HG02943 (cell line): ENCODE measurements around the gene EMC1.
"Not testable (repeated sequence)": the region's sequence is repeated elsewhere in the genome, so short reads cannot be mapped to it uniquely, and the experiment has no call there.

Source experiments
- ATAC-seq: cut with Tn5 transposase; IDR thresholded peaks from one replicate; pipeline ENCODE4 v1.9.1; 2021; ENCODE audit warnings: mild to moderate bottlenecking, low read depth, moderate library complexity; ENCODE audit not compliant: unreplicated experiment

Gene EMC1

DNA sequence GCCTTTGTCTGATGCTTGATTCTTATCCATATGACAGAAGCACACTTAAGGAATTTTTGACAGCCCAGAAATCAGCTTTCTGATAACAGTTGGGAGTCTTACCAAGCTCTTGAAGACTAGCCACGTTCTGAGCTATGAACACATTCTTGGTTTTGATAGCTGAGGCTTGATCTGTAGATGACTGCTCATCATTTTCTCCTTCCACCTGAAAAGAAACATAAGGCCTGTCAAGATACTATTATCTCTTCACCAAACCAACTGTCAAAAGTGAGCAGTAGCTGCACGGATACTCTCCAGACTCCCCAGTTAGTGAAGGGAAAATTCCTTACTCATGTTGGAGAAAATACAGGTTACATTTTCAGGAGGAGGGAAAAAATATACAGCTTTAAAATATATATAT, 53.5 kb downstream of the EMC1 start:
- no peak for ATAC-seq

DNA sequence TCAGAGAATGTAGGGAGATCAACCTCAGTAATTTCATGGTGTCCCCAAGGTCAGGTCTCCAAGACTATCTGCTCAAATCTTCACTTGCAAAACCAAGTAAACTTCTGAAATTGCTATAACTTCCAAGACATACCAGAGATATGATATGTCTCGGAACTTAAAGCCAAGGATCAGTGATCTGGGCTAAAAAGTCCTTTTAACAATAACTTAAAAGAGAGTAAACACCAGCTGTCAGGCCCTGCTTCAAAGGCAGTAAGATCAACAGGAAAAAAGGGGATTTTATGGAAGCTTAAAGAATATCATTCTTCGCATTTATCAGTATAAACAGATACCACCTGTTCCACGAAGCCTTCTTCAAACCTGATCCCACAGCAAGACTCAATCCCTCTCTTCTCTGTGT, 55.0 kb downstream of the EMC1 start:
- no peak for ATAC-seq

DNA sequence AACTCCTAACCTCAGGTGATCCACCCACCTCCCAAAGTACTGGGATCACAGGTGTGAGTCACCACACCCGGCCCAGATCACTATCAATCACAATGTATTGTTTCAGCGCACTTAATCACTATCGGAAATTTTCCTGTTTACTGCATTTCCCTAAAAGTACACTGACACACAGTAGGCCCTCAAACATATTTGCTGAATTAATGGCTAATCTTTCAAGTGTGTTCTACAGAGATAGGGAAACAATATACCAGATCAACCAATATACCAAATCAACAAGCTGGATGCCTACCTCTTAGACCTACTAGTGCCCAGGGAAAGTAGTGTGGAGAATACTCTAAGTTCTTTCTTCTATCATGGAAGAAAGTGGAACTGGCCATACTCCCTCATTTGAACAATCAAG, 58.3 kb downstream of the EMC1 start:
- no peak for ATAC-seq

DNA sequence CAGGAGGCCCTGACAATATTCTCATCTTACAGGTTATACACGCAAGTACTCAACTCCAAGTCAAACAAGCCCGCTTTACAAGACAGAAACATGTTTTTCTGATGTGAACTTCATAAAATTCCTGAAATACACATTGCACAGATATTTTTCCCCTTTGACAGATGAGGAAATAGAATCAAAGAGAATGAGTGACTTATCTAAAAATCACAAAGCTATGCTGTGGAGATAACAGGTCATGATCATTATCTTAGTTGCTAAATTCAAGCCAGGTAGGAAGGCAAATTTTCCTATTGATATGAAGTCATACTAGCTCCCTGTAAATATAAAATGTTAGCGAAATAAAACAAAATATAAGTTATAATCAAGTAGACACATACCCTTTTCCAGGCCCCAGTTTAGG, 59.5 kb downstream of the EMC1 start:
- ATAC-seq = no peak

DNA sequence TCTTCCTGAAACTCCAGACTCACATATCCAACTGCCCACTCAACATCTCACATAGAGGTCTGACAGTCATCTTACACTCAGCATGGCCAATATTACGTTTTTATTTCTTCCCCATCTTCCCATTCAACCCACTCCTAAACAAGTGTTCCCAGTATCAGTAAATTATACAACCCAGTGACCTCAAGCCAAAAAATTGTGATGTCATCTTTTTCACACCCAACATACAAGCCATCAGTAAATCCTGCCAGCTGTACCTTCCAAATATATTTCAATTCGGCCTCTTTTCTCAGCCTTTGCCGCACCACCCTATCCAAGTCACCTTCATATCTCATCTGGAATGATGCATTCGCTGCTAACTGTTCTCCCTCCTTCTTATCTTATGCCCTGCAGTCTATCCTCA, 60.9 kb downstream of the EMC1 start:
- no peak for ATAC-seq

DNA sequence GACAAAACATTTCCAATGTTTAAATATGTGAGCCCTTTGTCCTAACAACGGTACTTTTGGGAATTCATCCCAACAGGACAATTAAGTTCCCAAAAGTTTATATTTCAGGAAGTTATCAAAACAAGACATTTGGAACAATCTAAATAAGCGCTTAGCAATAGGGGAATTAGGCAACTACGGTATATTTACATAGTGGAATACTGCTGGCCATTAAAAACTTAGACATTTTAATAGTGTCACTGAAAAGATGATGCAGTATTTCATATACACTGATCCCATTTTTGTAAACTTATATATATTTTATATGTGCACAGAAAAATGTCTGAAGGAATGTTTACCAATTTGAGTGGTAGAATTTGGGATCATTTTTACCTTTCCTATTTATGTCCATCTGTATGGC, 62.1 kb downstream of the EMC1 start:
- ATAC-seq = no peak

DNA sequence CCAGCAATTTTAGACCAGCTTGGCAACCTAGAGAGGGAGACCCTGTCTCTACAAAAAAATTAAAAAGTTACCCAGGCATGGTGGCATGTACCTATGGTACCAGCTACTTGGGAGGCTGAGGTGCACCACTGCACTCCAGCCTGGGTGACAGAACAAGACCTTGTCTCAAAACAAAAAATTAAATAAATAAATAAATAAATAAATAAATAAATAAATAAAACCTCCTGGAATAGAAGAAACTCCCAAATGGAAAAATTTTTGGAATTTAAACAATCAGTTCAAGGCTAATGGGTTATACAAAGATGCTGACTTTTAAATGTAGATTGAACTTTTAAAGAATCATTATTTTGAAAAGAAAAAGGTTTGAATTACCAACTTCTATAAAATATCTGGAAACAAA, 63.5 kb downstream of the EMC1 start:
- ATAC-seq = no peak

DNA sequence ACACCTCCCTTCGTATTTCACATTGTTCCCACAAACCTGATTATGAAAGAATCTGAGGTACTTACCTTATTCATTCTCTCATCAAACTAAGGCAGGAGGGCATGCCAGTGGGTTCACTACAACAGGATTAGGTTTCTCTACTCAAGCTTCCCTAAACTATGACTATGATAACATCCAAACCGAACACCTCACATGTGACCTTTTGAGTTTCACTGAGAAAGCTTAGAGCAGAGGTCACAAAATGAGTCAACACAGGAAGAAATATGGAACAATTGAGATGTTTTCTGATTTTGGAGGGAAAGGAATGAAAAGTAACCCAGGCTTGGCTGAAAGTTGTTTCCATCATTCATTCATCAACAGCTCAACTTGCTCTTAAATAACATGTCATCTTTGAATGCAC, 65.3 kb downstream of the EMC1 start:
- no peak for ATAC-seq

DNA sequence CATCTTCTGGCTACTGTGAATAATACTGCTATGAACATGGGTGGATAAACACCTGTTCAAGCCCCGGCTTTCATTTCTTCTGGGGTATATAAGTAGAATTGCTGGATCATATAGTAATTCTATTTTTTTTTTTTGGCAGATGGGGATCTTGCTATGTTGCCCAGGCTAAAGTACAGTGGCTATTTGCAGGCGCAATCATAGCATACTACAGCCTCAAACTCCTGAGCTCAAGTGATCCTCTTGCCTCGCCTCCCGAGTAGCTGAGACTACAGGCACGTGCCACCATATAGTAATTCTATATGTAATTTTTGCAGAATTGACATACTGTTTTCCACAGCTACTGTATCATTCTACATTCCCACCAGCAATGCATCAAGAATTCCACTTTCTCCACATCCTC, 69.1 kb downstream of the EMC1 start:
- ATAC-seq = no peak

DNA sequence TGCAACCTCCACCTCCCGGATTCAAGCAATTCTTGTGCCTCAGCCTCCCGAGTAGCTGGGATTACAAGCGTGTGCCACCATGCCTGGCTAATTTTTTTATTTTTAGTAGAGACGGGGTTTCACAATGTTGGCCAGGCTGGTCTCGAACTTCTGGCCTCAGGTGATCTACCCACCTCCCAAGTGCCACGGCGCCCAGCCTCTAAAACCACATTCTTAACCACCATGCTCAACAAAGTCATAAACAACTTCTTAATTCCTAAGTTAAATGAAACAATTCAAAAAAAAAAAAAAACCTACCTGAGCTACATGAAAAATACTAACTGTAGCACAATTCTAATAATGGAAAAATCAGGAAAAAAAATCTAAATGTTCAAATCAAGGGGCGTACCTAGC, 71.1 kb downstream of the EMC1 start:
- not testable (repeated sequence) for ATAC-seq

DNA sequence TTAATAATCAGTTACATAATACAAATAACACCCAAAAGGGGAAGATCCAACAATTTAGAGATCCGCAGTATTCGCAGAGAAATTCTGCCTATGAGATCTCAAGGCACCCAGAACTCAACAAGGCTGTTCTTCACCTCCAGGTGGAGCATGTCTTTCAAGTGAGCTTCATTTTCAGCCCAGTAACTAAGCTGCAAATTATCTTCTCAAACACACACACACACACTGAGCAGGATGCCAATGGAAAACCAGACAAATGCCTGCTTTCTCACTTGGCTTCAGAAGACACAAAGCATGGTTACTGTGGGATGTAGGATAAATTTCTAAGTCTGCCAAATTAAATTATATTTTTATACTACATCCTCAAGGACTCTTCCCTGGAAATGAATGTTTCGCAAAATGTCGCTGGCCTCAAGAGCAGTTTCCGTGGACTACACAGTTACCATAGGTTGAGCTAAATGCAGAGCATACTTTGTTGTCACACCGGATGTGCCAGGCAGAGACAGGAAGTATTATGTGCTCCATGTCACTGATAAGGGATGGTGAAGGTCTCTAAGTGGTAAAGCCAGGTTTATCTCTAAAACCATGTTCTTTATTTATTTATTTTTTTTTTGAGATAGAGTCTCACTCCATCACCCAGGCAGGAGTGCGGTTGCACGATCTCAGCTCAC, 71.6 kb downstream of the EMC1 start:
- ATAC-seq = no peak

DNA sequence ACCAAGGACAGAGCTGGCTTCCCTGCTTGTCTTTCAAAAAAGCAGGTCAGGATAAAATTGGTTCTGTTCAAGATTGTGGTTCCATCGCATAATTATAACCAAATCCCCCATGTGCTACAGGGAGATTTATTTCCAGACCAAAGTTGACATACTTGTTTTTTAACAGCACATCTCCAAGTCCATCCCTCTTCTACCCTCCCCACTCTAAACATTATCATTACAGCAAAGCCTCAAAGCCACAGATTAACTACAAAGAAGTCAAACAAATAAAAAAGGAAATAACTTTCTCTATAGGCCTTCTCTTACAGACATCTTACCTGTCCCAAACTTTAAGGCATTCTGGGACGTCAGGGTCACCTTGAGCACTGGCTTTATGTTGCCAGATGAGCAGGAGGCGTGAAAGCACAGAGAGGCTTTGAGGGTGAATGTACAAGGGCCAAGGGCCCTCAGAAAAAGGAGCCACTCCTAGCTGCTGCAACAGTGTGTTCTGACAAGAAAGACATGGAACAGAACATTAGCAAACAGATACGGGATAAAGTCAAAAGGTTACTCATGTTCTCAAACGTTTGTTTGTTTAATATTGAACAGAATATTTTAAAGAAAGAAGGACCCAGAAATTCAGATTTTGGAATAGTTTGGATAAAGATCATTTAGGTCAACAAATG, 72.5 kb downstream of the EMC1 start:
- ATAC-seq = no peak

DNA sequence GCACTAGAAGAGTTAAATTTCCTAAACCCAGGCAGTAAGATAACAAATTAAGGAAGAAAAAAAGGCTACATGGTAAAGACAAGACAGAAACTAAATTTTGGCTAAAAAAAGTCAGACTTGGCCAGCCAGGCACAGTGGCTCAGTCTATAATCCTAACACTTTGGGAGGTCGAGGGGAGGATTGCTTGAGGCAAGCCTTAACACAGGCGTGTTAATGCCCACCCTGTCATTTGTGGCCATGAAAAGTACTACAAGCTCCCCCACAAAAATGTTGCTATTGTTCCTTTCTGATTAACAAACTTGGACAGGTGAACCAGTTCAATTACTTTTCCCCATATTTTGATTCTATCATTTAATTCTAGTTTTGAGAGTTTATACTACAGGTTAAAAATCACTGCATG, 73.5 kb downstream of the EMC1 start:
- ATAC-seq = no peak

DNA sequence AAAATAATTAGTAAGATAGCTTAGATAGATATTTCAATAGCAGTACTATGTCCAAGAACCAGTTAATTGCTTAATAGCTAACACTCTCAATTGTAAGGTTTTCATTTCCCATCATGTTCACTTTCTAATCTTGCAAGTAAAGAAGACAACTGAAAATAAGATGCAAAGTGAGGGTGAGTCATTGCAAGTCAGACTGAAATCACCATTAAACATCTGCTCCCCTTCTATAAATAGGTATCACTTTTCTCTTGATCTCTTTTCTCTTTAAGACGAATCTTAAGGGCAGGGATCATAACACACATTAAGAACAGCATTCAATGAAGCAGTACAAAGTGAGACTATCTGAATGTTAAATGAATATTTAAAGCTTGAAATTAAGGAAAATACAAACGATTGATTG, 81.7 kb downstream of the EMC1 start:
- no peak for ATAC-seq

DNA sequence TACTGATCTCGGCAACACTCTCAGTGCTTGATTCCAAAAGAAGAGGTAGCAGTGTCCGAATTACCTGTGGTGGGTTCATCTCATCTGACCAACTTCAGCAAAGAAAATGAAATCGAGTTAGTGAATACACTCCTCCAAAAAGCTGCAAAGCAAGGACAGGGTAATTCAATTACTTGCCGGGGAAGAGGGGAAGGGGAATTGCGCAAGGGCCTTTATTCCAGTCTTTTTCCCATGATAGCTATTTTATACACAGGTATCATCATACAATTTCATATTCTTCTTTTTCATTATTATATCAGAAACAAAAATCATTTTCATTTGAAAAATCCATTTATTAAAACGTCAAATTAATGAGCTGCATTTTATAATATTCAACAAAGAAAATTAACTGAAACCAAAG, 84.2 kb downstream of the EMC1 start:
- ATAC-seq = no peak

DNA sequence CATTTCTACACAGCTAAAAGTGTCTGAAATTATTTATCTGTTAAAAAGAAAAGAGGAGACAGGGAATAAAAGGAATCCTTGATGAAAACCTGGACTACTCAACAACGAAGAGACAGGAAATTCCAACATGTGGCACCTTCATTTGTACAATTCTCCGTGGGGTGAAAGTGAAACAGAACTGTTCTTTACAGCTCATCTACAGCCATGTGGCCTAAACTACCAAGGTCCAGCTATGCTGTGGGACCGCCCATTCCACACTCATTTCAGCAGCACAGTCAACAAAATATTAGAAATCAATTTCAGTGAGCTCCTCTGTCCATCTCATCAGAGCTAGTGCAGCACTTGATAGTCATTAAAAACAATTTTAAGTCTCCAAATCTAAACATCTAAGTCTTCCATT, 85.3 kb downstream of the EMC1 start:
- ATAC-seq = no peak
